Neural cell (in vitro differentiated cells): ENCODE data around the gene GNG7. TPM values are rescaled to one million over a fixed set of nuclear protein-coding genes. Genes with fewer than 3 reads are reported as not detected.
"Not testable (repeated sequence)": the region's sequence is repeated elsewhere in the genome, so short reads cannot be mapped to it uniquely, and the experiment has no call there.

ENCODE experiments used
- H2AFZ ChIP-seq: fragments of 200-600, 300-800 bp; sonication (generic), shearing (Covaris generic); 2 replicates; pipeline ENCODE4 v1.6.0; 2014; ENCODE audit warnings: low read depth, mild to moderate bottlenecking, antibody characterized with exemption, low read length, moderate library complexity
- H3F3A ChIP-seq: fragments of 200-600 bp; shearing (Covaris generic); 2 replicates; pipeline ENCODE4 v1.6.1; 2016; ENCODE audit warnings: mild to moderate bottlenecking, moderate library complexity, mixed read lengths, antibody characterized with exemption, low read length; ENCODE audit not compliant: insufficient read depth, poor library complexity, severe bottlenecking
- H3K27ac ChIP-seq: fragments of 200-600, 300-800 bp; sonication (generic), shearing (Covaris generic); 2 replicates; pipeline ENCODE4 v1.5.1; 2014; ENCODE audit warnings: mild to moderate bottlenecking, low read length, moderate library complexity
- H3K27me3 ChIP-seq: fragments of 300-800, 200-600 bp; sonication (generic), shearing (Covaris generic); 2 replicates; pipeline ENCODE4 v1.6.0; 2014; ENCODE audit warnings: mild to moderate bottlenecking, low read depth, low read length, moderate library complexity; ENCODE audit not compliant: insufficient read depth
- H3K36me3 ChIP-seq: fragments of 300-800, 200-600 bp; sonication (generic), shearing (Covaris generic); 2 replicates; pipeline ENCODE4 v1.5.1; 2014; ENCODE audit warnings: mild to moderate bottlenecking, antibody characterized with exemption, low read length, moderate library complexity; ENCODE audit not compliant: insufficient read depth
- H3K4me2 ChIP-seq: fragments of 300-800, 200-600 bp; sonication (generic), shearing (Covaris generic); 2 replicates; pipeline ENCODE4 v1.6.0; 2014; ENCODE audit warnings: mild to moderate bottlenecking, low read length
- H3K4me3 ChIP-seq: fragments of 300-800, 200-600 bp; sonication (generic), shearing (Covaris generic); 2 replicates; pipeline ENCODE4 v1.5.1; 2014; ENCODE audit warnings: mild to moderate bottlenecking, low read length, moderate library complexity
- H3K79me2 ChIP-seq: fragments of 200-600 bp; shearing (Covaris generic); replicated peaks from 2 replicates; pipeline ENCODE4 v1.6.0; 2014; ENCODE audit warnings: mild to moderate bottlenecking, low read length, moderate library complexity; ENCODE audit not compliant: insufficient read depth
- H3K9ac ChIP-seq: fragments of 300-800, 200-600 bp; sonication (generic), shearing (Covaris generic); 2 replicates; pipeline ENCODE4 v1.6.1; 2016; ENCODE audit warnings: mild to moderate bottlenecking, low read length, mixed read lengths
- H3K9me2 ChIP-seq: fragments of 200-600 bp; shearing (Covaris generic); 2 replicates; pipeline ENCODE4 v1.6.1; 2016; ENCODE audit warnings: mild to moderate bottlenecking, low read length, mixed read lengths; ENCODE audit not compliant: insufficient read depth
- H3K9me3 ChIP-seq: fragments of 200-600, 300-800 bp; sonication (generic), shearing (Covaris generic); 2 replicates; pipeline ENCODE4 v1.6.1; 2016; ENCODE audit warnings: mild to moderate bottlenecking, mixed run types, low read length, moderate library complexity, mixed read lengths
- H4K20me1 ChIP-seq: fragments of 200-600 bp; shearing (Covaris generic); 2 replicates; pipeline ENCODE4 v1.6.1; 2016; ENCODE audit warnings: mild to moderate bottlenecking, mixed run types; ENCODE audit not compliant: insufficient read depth
- EP300 ChIP-seq: fragments of 450-650 bp; conservative IDR thresholded peaks from 2 replicates; pipeline ENCODE4 v1.6.1; 2014; ENCODE audit warnings: antibody characterized with exemption, mild to moderate bottlenecking, moderate library complexity; ENCODE audit not compliant: poor library complexity, severe bottlenecking
- EZH2 ChIP-seq: fragments of 200-600, 300-800 bp; shearing (Covaris generic), sonication (generic); IDR thresholded peaks from 2 replicates; pipeline ENCODE4 v1.6.1; 2014; ENCODE audit warnings: antibody characterized with exemption, low read length, borderline replicate concordance, mild to moderate bottlenecking; ENCODE audit not compliant: insufficient read depth, poor library complexity, severe bottlenecking
- MXI1 ChIP-seq: fragments of 450-650 bp; conservative IDR thresholded peaks from 2 replicates; pipeline ENCODE4 v1.6.1; 2014; ENCODE audit warnings: antibody characterized with exemption, mild to moderate bottlenecking; ENCODE audit not compliant: poor library complexity, severe bottlenecking
- POLR2AphosphoS5 ChIP-seq: IDR thresholded peaks from 2 replicates; pipeline ENCODE4 v1.6.1; 2012
- RAD21 ChIP-seq: fragments of 450-650 bp; conservative IDR thresholded peaks from 2 replicates; pipeline ENCODE4 v1.6.1; 2014; ENCODE audit warnings: antibody characterized with exemption, mild to moderate bottlenecking, moderate library complexity
- SMC3 ChIP-seq: fragments of 450-650 bp; conservative IDR thresholded peaks from 2 replicates; pipeline ENCODE4 v1.6.1; 2014; ENCODE audit warnings: antibody characterized with exemption, mild to moderate bottlenecking, moderate library complexity; ENCODE audit not compliant: poor library complexity
- TAF1 ChIP-seq: IDR thresholded peaks from 2 replicates; pipeline ENCODE4 v1.6.1; 2012; ENCODE audit warnings: low read depth
- polyA plus RNA-seq: library from polyadenylated mRNA; depleted of rRNA; stranded (reverse); fragments of >200 nt; gene quantifications from 2 replicates; pipeline ENCODE4 v1.2.3, GENCODE V29; 2014
- TF ChIP-seq, protein P1 (sequence below): IDR thresholded peaks from 2 replicates; pipeline ENCODE4 v1.6.1; 2012; ENCODE audit warnings: borderline replicate concordance
- TF ChIP-seq, protein P2 (sequence below): fragments of 450-650 bp; IDR thresholded peaks from 2 replicates; pipeline ENCODE4 v1.5.1; 2014; ENCODE audit warnings: antibody characterized with exemption, mild to moderate bottlenecking, moderate library complexity; ENCODE audit not compliant: poor library complexity, severe bottlenecking

The GNG7 gene
- polyA plus RNA-seq, 1 donor from 2014 or later: 3.0 TPM

DNA sequence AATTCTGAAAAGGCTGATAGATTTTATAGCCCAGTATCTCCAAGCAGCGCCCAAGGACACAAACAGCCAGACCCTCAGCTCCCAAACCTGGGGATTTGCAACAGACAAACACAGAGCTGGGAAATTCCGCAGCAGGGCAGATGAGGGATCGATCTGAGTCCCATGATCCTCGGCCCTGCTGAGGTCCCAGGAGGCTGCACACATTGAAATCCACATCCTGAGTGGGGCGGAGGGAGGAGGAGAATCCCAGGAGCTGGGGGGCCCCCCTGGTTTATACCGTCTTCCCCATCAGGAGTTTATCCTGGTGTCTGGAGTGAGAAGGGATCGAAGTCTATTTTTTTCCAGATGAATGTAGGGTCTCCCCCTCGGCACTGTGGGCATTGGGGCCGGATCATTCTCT is 49.3 kb downstream of the GNG7 start:
- no peaks in the 10 kb centered on the region for H3F3A ChIP-seq
- H2AFZ ChIP-seq: no peak overlapping the region
- no peaks in the 10 kb centered on the region for H3K9me2 ChIP-seq
- H3K9me3 ChIP-seq: no peaks in the 10 kb centered on the region
- H3K27me3 ChIP-seq: no peaks in the 10 kb centered on the region
- H3K27ac ChIP-seq: no peak overlapping the region
- no peaks in the 10 kb centered on the region for H3K79me2 ChIP-seq
- no peak overlapping the region for H3K9ac ChIP-seq
- TF ChIP-seq, protein P1, sequence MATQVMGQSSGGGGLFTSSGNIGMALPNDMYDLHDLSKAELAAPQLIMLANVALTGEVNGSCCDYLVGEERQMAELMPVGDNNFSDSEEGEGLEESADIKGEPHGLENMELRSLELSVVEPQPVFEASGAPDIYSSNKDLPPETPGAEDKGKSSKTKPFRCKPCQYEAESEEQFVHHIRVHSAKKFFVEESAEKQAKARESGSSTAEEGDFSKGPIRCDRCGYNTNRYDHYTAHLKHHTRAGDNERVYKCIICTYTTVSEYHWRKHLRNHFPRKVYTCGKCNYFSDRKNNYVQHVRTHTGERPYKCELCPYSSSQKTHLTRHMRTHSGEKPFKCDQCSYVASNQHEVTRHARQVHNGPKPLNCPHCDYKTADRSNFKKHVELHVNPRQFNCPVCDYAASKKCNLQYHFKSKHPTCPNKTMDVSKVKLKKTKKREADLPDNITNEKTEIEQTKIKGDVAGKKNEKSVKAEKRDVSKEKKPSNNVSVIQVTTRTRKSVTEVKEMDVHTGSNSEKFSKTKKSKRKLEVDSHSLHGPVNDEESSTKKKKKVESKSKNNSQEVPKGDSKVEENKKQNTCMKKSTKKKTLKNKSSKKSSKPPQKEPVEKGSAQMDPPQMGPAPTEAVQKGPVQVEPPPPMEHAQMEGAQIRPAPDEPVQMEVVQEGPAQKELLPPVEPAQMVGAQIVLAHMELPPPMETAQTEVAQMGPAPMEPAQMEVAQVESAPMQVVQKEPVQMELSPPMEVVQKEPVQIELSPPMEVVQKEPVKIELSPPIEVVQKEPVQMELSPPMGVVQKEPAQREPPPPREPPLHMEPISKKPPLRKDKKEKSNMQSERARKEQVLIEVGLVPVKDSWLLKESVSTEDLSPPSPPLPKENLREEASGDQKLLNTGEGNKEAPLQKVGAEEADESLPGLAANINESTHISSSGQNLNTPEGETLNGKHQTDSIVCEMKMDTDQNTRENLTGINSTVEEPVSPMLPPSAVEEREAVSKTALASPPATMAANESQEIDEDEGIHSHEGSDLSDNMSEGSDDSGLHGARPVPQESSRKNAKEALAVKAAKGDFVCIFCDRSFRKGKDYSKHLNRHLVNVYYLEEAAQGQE: no peak
- TF ChIP-seq, protein P2, sequence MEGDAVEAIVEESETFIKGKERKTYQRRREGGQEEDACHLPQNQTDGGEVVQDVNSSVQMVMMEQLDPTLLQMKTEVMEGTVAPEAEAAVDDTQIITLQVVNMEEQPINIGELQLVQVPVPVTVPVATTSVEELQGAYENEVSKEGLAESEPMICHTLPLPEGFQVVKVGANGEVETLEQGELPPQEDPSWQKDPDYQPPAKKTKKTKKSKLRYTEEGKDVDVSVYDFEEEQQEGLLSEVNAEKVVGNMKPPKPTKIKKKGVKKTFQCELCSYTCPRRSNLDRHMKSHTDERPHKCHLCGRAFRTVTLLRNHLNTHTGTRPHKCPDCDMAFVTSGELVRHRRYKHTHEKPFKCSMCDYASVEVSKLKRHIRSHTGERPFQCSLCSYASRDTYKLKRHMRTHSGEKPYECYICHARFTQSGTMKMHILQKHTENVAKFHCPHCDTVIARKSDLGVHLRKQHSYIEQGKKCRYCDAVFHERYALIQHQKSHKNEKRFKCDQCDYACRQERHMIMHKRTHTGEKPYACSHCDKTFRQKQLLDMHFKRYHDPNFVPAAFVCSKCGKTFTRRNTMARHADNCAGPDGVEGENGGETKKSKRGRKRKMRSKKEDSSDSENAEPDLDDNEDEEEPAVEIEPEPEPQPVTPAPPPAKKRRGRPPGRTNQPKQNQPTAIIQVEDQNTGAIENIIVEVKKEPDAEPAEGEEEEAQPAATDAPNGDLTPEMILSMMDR: no peak
- TF ChIP-seq RAD21 (no peak), EZH2 (no peak), TAF1 (no peak), EP300 (no peak), SMC3 (no peak), POLR2AphosphoS5 (no peak)
- H3K4me3 ChIP-seq: no peak overlapping the region
- H4K20me1 ChIP-seq: no peaks in the 10 kb centered on the region
- no peaks in the 10 kb centered on the region for H3K36me3 ChIP-seq
- H3K4me2 ChIP-seq: no peak overlapping the region

DNA sequence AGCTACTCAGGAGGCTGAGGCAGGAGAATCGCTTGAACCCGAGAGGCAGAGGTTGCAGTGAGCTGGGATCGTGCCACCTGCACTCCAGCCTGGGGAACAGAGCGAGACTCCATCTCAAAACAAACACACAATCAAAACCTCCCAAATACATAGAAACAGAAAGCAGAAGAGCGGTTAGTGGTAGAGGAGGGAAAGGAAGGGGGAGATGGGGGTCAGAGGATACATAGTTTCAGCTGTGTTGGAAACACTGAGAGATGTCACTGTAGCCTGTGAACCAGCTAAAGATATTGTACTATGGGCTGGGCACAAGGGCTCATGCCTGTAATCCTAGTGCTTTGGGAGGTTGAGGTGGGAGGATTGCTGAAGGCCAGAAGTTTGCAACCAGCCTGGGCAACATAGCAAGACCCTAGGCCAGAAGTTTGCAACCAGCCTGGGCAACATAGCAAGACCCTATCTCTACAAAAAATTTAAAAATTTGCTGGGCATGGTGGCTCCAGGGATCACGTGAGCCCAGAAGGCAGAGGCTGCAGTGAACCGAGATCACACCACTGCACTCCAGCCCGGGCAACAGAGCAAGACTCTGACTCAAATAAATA is 49.9 kb downstream of the GNG7 start:
- Histone ChIP-seq H3K4me3 (no peak overlapping the region), H3K9ac (no peak overlapping the region), H3F3A (no peaks in the 10 kb centered on the region), H3K79me2 (no peaks in the 10 kb centered on the region), H3K27me3 (no peaks in the 10 kb centered on the region), H3K4me2 (no peak overlapping the region), H2AFZ (no peak overlapping the region), H3K36me3 (no peaks in the 10 kb centered on the region), H3K9me3 (no peaks in the 10 kb centered on the region), H3K27ac (no peak overlapping the region), H4K20me1 (no peaks in the 10 kb centered on the region), H3K9me2 (no peaks in the 10 kb centered on the region)
- TF ChIP-seq, protein P2: no peak
- TF ChIP-seq MXI1 (no peak), EP300 (no peak), RAD21 (no peak), POLR2AphosphoS5 (no peak), EZH2 (no peak), TAF1 (no peak), SMC3 (no peak)
- TF ChIP-seq, protein P1: no peak

DNA sequence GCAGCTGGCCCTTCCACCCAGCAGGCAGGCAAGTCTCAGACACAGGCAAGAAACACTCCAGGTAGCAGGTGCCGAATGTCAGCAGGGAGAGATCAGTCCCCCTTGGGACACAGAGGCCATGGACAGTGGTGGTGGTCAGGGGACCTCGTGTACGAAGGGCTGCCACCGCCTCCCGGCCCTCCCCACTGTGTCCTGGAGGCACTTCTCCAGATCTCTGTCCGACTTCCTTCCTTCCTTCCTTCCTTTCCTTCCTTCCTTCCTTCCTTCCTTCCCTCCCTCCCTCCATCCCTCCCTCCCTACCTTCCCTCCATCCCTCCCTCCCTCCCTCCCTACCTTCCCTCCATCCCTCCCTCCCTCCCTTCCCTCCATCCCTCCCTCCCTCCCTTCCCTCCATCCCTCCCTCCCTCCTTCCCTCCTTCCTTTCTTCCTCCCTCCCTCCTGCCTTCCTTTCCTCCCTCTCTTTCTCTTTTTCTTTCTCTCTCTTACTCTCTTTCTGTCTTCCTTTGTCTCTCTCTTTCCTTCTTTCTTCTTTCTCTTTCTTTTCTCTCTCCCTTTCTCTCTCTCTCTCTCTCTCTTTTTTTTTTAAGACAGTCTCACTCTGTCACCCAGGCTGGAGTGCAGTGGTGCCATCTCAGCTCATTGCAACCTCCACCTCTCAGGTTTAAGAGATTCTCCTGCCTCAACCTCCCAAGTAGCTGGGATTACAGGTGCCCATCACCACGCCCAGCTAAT is 51.3 kb downstream of the GNG7 start:
- not testable (repeated sequence) for H3F3A ChIP-seq, H3K27me3 ChIP-seq, H3K36me3 ChIP-seq, H3K9ac ChIP-seq, H2AFZ ChIP-seq, H3K9me3 ChIP-seq, H3K79me2 ChIP-seq, H3K4me3 ChIP-seq, H4K20me1 ChIP-seq, H3K27ac ChIP-seq, H3K9me2 ChIP-seq, H3K4me2 ChIP-seq
